ENCODE measurements around the gene PVRIG.
"Not testable (repeated sequence)": the region's sequence is repeated elsewhere in the genome, so short reads cannot be mapped to it uniquely, and the experiment has no call there.

DNA sequence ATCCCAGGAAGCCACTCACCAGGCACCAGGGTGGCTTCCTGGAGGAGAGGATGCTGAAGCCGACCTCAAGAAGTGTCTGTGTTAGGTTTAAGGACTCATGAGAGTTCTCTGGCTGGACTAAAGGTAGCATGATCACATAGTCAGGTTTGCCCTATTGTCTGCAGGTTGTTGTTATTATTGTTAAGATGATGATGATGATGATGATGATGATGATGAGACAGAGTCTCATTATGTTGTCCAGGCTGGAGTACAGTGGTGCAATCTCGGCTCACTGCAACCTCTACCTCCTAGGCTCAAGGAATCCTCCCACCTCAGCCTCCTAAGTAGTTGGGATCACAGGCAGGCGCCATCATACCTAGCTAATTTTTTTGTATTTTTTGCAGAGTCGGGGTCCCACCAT, 44.5 kb downstream of the PVRIG start:
- TF ChIP-seq, protein P1, sequence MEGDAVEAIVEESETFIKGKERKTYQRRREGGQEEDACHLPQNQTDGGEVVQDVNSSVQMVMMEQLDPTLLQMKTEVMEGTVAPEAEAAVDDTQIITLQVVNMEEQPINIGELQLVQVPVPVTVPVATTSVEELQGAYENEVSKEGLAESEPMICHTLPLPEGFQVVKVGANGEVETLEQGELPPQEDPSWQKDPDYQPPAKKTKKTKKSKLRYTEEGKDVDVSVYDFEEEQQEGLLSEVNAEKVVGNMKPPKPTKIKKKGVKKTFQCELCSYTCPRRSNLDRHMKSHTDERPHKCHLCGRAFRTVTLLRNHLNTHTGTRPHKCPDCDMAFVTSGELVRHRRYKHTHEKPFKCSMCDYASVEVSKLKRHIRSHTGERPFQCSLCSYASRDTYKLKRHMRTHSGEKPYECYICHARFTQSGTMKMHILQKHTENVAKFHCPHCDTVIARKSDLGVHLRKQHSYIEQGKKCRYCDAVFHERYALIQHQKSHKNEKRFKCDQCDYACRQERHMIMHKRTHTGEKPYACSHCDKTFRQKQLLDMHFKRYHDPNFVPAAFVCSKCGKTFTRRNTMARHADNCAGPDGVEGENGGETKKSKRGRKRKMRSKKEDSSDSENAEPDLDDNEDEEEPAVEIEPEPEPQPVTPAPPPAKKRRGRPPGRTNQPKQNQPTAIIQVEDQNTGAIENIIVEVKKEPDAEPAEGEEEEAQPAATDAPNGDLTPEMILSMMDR (IDR thresholded peaks at IDR 0.05), result not testable (repeated sequence)
- TF ChIP-seq, protein P2, sequence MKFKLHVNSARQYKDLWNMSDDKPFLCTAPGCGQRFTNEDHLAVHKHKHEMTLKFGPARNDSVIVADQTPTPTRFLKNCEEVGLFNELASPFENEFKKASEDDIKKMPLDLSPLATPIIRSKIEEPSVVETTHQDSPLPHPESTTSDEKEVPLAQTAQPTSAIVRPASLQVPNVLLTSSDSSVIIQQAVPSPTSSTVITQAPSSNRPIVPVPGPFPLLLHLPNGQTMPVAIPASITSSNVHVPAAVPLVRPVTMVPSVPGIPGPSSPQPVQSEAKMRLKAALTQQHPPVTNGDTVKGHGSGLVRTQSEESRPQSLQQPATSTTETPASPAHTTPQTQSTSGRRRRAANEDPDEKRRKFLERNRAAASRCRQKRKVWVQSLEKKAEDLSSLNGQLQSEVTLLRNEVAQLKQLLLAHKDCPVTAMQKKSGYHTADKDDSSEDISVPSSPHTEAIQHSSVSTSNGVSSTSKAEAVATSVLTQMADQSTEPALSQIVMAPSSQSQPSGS (CRISPR knock-in tag; IDR thresholded peaks at IDR 0.05; ENCODE audit: borderline replicate concordance, low read depth), result not testable (repeated sequence)
- not testable (repeated sequence) for TF ChIP-seq FOXK1, ZNF121 (CRISPR knock-in tag; IDR thresholded peaks at IDR 0.05)

Measured in WTC11 (cell line).